ENCODE measurements around the gene PHF2.

PHF2 gene

GRCh38 chr9:93713716-93714115 is 137.3 kb downstream of the PHF2 start:
- DNase-seq, result peak; percentile 20

GRCh38 chr9:93721417-93721965 is 145.1 kb downstream of the PHF2 start:
- DNase-seq, result no peak

GRCh38 chr9:93724852-93725251 is 148.5 kb downstream of the PHF2 start:
- DNase-seq, result no peak

GRCh38 chr9:93725382-93725781 is 149.0 kb downstream of the PHF2 start:
- DNase-seq, result no peak

GRCh38 chr9:93726147-93726546 is 149.8 kb downstream of the PHF2 start:
- no peak for DNase-seq

Data from HCEC 1CT (cell line).